GM21423 (cell line): Measurements from ENCODE around the gene SRY.
"Not testable (repeated sequence)": the region's sequence is repeated elsewhere in the genome, so short reads cannot be mapped to it uniquely, and the experiment has no call there.

ENCODE experiments used
- ATAC-seq: cut with Tn5 transposase; IDR thresholded peaks from one replicate; pipeline ENCODE4 v1.9.1; 2021; ENCODE audit warnings: mild to moderate bottlenecking, moderate library complexity; ENCODE audit not compliant: unreplicated experiment

SRY gene

GRCh38 chrY:2787600-2787999, at the start of gene SRY:
Gene SRY (minus strand): TSS chrY:2787682. CDS start chrY:2787603, 79 bp downstream.
- ATAC-seq = no peak

- ATAC-seq = no peak
Measured at GRCh38 chrY:2837078-2837477, 49.6 kb upstream of the SRY start.

- no peak for ATAC-seq
Measured at GRCh38 chrY:2835230-2835629, 47.7 kb upstream of the SRY start.

GRCh38 chrY:2828497-2828896, 41.0 kb upstream of the SRY start:
- no peak for ATAC-seq

- ATAC-seq = no peak
Measured at GRCh38 chrY:2824471-2824870, 37.0 kb upstream of the SRY start.

- ATAC-seq = not testable (repeated sequence)
Measured at GRCh38 chrY:2817146-2817896, 29.8 kb upstream of the SRY start.

- ATAC-seq = no peak
Measured at GRCh38 chrY:2800246-2800645, 12.8 kb upstream of the SRY start.

- ATAC-seq = no peak
Measured at GRCh38 chrY:2797991-2798390, 10.5 kb upstream of the SRY start.

- no peak for ATAC-seq
Measured at GRCh38 chrY:2796977-2797523, 9.6 kb upstream of the SRY start.

- ATAC-seq = no peak
Measured at GRCh38 chrY:2789756-2790155, 2.3 kb upstream of the SRY start.

- no peak for ATAC-seq
Measured at GRCh38 chrY:2786876-2787512, 488 bp downstream of the SRY start.
